HG02981 (cell line): ENCODE data around the gene GRN.
"Not testable (repeated sequence)": the region's sequence is repeated elsewhere in the genome, so short reads cannot be mapped to it uniquely, and the experiment has no call there.

ENCODE experiments used
- ATAC-seq: cut with Tn5 transposase; IDR thresholded peaks from one replicate; pipeline ENCODE4 v1.9.1; 2021; ENCODE audit warnings: mild to moderate bottlenecking, moderate library complexity; ENCODE audit not compliant: unreplicated experiment

Gene GRN

DNA sequence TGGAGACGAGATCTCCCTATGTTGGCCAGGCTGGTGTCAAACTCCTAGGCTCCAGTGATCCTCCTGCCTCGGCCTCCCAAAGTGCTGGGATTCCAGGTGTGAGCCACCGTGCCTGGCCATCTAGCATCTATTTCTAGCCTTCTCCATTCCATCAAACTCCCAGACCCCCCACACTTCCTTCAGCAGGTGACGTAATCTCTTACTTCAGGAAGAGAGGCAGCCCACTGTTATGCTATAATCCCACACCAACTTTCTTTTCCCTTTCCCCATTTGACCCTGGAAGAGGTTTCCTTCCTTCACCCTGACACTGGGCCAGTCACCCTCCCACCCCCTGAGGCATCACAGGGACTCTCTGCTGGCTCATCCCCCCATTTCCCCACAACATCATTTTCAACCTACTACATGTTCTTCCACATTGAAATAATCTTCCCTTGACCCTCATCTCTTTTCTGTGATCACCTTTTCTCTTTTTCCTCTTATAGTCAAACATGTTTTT, 36.8 kb downstream of the GRN start:
- no peak for ATAC-seq

DNA sequence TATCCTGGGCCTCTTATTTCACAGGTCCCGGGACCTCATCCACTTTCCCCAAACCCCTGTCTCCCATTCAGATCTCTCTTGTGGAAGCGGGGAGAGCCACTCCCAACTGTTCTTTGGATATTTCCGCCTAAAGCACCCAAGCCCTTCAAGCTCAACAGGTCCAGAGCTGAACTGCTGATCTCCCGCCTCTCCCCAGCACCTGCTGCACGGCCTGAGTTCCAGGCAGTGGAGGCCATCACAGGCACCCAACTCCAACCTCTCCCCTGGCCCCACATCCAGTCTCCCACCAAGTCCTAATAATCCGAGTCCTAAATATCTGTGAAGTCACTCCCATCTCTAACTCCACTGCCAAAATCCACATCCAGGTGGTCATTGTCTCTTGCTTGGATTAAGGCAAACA, 37.8 kb downstream of the GRN start:
- ATAC-seq, result no peak

- ATAC-seq, result no peak
Measured at GRCh38 chr17:44383363-44383762, 38.3 kb downstream of the GRN start.

GRCh38 chr17:44383861-44384260, 38.8 kb downstream of the GRN start:
- no peak for ATAC-seq

DNA sequence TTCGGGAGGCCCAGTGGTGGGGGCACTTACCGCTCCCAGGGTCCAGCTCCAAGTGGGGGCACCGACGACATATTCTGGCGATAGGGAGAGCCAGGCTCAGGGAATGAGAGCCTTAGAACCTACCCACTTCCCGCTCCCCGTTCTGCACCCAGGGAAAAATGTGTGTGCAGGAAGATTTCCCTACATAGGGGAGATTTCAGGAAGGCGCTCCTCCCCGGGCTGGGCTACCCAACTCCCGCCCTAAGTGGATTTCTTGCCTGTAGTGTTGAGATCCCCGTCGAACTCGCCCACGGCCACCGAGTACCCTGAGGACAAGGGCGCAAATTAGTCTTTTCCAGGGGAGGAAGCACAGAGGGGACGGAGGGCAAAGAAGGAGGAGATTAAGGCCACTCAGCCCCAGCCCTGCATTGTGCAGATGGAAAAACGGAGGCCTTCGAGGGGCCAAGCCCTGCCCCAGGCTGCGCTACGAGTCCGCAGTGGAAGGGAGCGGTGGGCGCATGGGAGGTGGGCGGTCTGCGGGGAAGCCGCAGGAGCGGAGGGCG, 39.2 kb downstream of the GRN start:
- ATAC-seq, result no peak

GRCh38 chr17:44384823-44385286, 39.8 kb downstream of the GRN start:
- ATAC-seq, result no peak

GRCh38 chr17:44385287-44386181, 40.4 kb downstream of the GRN start:
- ATAC-seq, result no peak

DNA sequence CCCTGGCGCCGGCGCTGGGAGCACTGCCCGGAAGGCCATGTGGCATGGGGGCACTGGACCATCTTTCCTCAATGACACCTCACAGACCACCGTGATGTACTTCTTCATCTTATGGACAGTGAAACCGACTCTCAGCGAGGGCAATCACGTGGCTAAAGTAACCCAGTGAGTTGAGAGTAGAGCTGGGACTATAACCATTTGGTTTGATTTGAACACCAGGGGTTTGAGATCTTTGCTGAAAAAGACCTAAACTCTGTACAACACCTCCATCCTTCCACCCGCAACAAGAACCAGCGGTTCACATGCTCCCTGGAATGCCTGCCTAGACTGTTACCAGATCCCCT, 41.1 kb downstream of the GRN start:
- ATAC-seq, result no peak

- no peak for ATAC-seq
Measured at GRCh38 chr17:44387804-44388203, 42.7 kb downstream of the GRN start.

DNA sequence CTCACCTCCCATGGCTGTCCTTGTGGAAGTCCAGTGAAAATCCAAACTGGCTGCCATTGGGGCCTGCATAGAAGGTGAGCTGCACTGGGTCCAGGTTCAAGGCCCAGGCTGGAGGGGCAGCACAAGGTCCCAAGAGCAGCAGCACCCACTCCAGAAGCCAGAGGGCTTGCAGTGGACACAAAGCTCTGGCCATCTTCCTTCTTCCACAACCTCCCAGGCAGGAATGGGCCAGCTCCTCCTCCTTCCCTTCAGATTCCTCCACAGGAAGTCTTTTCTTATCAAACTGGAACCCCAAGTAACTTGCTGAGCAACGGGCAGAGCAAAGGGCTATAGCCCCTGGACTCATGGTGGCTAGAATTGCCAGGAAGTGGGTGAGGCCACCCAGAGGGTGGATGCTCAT, 44.2 kb downstream of the GRN start, which contains the start of gene ITGA2B:
Gene ITGA2B, minus strand, starts transcription at position 369 of the 400 bp plus-strand sequence. Its CDS starts 176 bp downstream, at position 193.
- ATAC-seq, result no peak

DNA sequence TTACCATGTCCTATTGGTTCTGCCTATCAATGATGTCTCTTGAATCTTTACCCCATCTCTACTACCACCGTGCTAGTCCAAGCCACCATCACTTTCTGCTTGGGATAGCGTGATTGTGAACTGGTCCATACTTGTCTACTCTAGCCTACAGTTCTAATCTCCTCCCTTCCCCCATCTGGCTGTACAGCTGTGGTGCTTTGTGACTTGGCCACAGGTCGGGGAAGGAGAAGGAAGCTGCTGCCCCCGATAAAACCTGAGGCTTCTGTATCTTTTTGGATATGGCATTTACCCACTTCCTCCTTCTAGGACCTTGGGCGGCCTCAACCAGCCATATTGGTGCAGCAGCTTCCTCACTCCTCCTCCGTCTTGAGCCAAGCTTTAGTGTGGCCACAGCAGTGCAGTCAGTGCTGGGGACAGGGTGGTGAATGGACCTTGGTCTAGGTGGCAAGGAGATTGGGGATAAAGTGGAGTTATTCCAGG, 44.7 kb downstream of the GRN start:
- no peak for ATAC-seq

- ATAC-seq, result no peak
Measured at GRCh38 chr17:44390250-44390870, 45.3 kb downstream of the GRN start.

GRCh38 chr17:44394112-44394511, 49.0 kb downstream of the GRN start:
- not testable (repeated sequence) for ATAC-seq

GRCh38 chr17:44394833-44395232, 49.7 kb downstream of the GRN start:
- ATAC-seq, result no peak

- no peak for ATAC-seq
Measured at GRCh38 chr17:44396946-44397345, 51.8 kb downstream of the GRN start.

DNA sequence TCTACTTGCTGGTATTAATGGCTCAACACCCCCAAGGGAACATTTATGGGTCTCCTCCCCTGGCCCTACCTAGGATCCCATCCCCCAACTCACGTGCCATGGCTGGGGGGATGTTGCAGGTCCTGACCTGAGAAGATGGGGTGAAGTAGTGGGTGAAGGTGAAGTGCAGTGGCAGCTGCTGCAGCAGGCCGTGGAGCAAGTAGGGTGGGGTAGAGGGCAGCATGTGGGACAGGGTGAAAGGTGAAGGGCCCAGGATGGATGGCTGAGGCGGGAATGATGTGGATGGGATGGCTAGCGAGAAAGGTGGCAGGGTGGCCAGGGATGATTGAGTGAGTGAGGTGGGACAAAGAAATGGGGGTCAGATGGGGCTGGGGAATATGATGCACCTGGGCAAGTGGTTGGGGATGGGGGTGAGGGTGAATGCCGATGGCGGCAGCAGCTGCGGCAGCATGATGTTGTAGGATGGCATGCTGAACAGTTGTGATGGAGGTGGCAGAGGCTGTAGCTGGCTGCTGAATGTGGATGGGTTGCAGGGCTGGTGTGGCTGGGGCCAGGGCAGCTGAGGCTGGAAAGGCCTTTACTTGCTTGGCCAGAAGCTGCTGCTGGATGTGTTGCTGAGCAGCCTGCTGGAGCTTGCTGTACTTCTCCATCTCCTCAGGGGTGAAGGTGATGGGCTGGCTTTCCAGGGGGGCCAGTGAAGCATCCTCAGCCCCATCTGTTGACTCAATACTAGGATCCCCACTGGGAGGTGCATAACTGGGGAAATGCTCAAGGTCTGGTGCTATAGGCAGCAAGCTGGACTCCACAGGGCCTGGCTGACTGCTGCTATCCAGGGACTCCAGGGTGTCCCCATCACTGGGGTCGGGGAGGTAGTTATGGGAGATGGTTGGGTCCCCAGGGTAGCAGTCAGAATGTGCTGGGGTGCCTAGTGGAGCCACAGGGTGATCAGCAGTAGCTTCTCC, 52.7 kb downstream of the GRN start:
- ATAC-seq, result no peak

DNA sequence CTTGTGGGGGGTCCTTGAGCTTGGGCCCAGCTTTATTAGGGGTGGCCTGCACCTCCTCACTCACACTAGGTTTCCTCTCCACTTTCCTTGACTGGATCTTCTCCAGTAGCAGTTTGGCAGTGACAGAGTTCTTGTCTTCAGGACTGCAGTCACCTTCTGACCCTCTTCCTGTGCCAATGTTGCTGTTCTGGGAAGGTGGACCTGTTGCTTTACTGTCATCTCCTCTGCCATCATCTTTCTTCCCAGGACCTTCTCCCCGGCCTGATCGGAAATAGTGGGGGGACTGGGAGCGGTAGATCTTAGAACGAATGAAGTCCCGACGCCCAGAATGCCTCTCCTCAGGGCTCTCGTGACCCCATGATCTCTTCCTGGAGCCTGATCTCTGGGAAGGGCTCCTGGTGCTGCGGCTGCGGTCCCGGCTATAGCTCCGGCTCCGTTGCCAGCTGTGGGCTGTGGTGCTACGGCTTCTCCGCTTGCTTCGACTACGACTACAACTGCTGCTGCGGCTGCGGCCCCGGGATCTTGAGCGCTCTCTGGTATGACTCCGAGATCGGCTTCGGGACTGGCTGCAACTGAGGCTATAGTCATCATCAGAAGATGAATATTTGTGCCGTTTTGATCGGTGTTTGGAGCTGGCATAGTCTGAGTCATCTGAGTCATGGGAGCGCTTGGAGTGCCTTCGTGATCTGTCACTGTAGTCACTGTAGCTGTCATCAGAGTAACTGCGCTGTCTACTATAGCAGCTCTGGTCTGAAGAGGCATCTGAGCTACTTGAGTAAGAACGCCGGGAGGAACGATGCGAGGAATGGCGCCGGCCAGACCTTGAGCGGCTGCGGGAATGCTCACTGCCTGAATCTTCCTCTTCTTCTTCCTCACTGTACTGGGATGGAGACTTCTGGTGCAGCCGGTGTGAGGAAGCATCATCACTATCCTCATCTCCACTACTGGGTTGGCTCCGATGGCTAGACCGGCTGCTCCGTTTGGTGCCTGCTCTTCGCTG, 53.9 kb downstream of the GRN start:
- no peak for ATAC-seq

- ATAC-seq, result no peak
Measured at GRCh38 chr17:44400226-44400847, 55.2 kb downstream of the GRN start.
